ENCODE results near the gene INTU.
"Not testable (repeated sequence)": the region's sequence is repeated elsewhere in the genome, so short reads cannot be mapped to it uniquely, and the experiment has no call there.

GRCh38 chr4:127589153-127589552 lies 43.6 kb upstream of the INTU start:
- not testable (repeated sequence) for TF ChIP-seq CTCF, POLR2A (IDR thresholded peaks at IDR 0.05)
